Right atrium auricular region (tissue), 2 donors: Measurements from ENCODE around the gene SPTA1. TPM values are rescaled to one million over a fixed set of nuclear protein-coding genes. Genes with fewer than 3 reads are reported as not detected.

Experiments
- DNase-seq: peaks from one replicate; pipeline ENCODE4 v3.0.0-alpha.2; 2019; ENCODE audit warnings: low spot score
- H3K27ac ChIP-seq, 2 donors: fragments of 200-600 bp; sonication (generic); 1 replicate in 1 of 2; 2 replicates in 1 of 2; pipeline ENCODE4 v1.5.1; 2016 to 2019
- H3K27me3 ChIP-seq, 2 donors: fragments of 200-600 bp; sonication (generic); one replicate each; pipeline versions ENCODE4 v1.5.1 to v1.6.0; 2017 to 2019
- H3K36me3 ChIP-seq: fragments of 200-600 bp; sonication (generic); one replicate; pipeline ENCODE4 v1.5.1; 2016
- H3K4me1 ChIP-seq, 2 donors: fragments of 200-600 bp; sonication (generic); one replicate each; pipeline versions ENCODE4 v1.5.1 to v1.6.0; 2017 to 2019
- H3K4me3 ChIP-seq, 2 donors: fragments of 200-600 bp; sonication (generic); 1 replicate in 1 of 2; 2 replicates in 1 of 2; pipeline ENCODE4 v1.5.1; 2017 to 2019; ENCODE audit warnings: mild to moderate bottlenecking in 1 of 2, moderate library complexity in 1 of 2
- H3K9me3 ChIP-seq, 2 donors: fragments of 200-600 bp; sonication (generic); one replicate each; pipeline ENCODE4 v1.5.1; 2019
- total RNA-seq, 2 donors: library from RNA; depleted of rRNA; stranded (reverse); fragments of >200 nt; gene quantifications; one replicate each; pipeline ENCODE4 v1.1.0, GENCODE V29; 2016
- TF ChIP-seq, protein P1 (sequence below), 2 donors: fragments of 200-600 bp; sonication (generic); IDR thresholded peaks; one replicate each; pipeline ENCODE4 v1.5.1; 2019; ENCODE audit warnings: antibody characterized with exemption in 2 of 2

Gene SPTA1
- total RNA-seq, 2 donors from 2014 or later = 0.16 TPM; not detected in 1

DNA sequence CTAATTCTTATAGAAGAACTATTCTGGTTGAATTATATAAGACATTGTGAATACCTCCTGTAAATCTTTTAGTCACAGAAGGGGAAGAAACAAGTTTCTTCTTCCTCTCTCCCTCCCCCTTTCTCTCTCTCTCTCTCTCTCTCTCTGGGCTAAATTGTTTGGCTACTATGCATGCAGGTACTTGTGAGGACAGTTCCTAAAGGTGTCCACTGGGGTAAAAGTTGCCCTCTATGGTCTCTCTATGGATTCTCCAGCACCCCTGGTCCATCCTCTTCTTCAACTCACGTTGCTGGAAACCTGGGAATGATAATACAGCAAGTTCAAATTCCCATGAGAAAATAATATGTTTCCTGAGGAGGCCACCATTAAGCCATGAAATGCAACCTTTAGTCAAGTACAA lies 28.2 kb upstream of the SPTA1 start:
- Histone ChIP-seq H3K36me3 (no peaks in the 10 kb centered on the region), H3K9me3 (no peaks in the 10 kb centered on the region), H3K4me1 (no peaks in the 10 kb centered on the region), H3K27ac (no peak overlapping the region), H3K27me3 (no peaks in the 10 kb centered on the region), H3K4me3 (no peak overlapping the region)
- no peak for DNase-seq
- TF ChIP-seq, protein P1, sequence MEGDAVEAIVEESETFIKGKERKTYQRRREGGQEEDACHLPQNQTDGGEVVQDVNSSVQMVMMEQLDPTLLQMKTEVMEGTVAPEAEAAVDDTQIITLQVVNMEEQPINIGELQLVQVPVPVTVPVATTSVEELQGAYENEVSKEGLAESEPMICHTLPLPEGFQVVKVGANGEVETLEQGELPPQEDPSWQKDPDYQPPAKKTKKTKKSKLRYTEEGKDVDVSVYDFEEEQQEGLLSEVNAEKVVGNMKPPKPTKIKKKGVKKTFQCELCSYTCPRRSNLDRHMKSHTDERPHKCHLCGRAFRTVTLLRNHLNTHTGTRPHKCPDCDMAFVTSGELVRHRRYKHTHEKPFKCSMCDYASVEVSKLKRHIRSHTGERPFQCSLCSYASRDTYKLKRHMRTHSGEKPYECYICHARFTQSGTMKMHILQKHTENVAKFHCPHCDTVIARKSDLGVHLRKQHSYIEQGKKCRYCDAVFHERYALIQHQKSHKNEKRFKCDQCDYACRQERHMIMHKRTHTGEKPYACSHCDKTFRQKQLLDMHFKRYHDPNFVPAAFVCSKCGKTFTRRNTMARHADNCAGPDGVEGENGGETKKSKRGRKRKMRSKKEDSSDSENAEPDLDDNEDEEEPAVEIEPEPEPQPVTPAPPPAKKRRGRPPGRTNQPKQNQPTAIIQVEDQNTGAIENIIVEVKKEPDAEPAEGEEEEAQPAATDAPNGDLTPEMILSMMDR (IDR thresholded peaks at IDR 0.05) = no peak

DNA sequence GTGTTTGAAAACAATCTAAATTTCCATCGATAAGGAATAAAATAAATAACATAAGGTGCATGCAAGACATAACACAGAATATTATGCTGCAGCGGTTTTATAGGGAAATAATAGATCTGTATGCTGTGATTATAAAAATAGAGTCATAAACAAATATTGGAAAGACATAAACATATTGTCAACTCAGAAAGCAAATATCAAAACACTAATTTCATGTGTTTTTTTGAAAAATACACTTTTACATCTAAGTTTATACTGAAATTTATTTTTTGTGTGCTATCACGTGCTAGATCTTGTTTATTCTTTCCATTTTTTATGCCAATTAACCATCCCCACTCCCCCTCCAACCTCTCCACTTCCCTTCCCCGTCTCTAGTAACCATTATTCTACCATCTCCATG lies 24.6 kb upstream of the SPTA1 start:
- Histone ChIP-seq H3K27me3 (no peaks in the 10 kb centered on the region), H3K4me1 (no peaks in the 10 kb centered on the region), H3K9me3 (no peaks in the 10 kb centered on the region), H3K27ac (no peak overlapping the region), H3K4me3 (no peak overlapping the region), H3K36me3 (no peaks in the 10 kb centered on the region)
- TF ChIP-seq, protein P1 (IDR thresholded peaks at IDR 0.05) = no peak
- no peak for DNase-seq

DNA sequence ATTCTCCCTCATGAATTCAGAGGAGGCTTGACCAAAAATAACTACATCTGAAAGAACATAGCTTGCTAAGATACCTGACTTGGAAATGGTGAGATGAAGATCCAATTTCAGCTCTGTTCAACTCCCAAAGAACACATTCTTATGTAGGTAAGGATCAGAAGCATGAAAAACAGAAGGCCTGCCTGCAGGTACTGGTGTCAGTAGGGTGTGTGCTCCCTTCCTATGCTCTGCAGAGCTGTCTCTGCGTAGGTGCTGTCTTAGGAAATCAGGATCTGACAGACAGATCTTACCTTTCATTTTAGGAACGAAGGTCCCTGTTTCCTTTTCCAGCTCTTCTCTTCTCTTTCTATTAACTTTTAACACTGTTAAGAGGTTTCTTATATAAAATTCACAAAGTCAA lies 19.6 kb upstream of the SPTA1 start:
- no peak for DNase-seq
- Histone ChIP-seq H3K36me3 (no peaks in the 10 kb centered on the region), H3K9me3 (no peaks in the 10 kb centered on the region), H3K27me3 (no peaks in the 10 kb centered on the region), H3K27ac (no peak overlapping the region), H3K4me3 (no peak overlapping the region), H3K4me1 (no peaks in the 10 kb centered on the region)
- TF ChIP-seq, protein P1 (IDR thresholded peaks at IDR 0.05) = no peak

DNA sequence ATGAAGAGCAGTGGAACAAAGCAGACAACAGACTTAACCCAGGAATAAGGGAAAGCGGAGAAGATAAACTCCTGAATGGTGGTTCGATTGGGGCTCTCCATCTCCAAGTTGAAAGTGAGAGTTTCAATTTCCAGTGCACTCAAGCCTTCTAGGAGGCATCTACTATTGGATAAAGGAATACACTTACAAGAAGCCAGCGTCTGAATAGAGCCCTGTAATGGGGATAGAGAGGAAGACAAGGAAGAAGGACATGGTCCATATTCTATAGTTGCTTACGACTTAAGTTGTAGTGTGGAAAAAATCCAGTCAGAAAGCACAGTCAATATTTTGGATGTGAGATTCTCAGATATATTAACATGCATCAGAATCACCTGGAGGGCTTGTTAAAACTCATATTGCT lies 14.0 kb upstream of the SPTA1 start, which contains the start of gene OR6K2:
TSS of gene OR6K2 (minus strand) at position 101 of the 400 bp plus-strand sequence. CDS start at position 101, 0 bp downstream.
- Histone ChIP-seq H3K36me3 (no peaks in the 10 kb centered on the region), H3K4me3 (no peak within 1 kb of the TSS), H3K27me3 (no peaks in the 10 kb centered on the region), H3K9me3 (no peaks in the 10 kb centered on the region), H3K27ac (no peak within 1 kb of the TSS), H3K4me1 (no peaks in the 10 kb centered on the region)
- no peak for DNase-seq
- TF ChIP-seq, protein P1 (IDR thresholded peaks at IDR 0.05) = no peak

DNA sequence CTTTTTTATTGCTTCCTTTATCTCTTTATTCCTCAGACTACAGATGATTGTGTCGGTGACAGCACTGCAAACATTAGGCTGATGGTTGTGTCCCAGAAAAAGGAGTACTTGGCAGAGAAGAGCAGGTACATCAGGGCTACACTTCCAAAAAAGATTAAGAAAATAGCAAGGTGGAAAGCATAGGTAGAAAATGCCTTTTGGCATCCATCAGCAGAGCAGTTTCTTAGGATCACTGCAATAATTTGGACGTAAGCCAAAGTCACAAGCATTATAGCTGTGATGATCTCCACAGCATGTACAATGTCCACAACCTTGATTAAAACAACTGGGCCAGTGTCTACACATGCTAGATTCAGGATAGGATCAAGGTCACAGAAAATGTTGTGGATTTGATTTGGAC lies 8.1 kb upstream of the SPTA1 start:
- H3K36me3 ChIP-seq = no peaks in the 10 kb centered on the region
- no peak for DNase-seq
- no peaks in the 10 kb centered on the region for H3K27me3 ChIP-seq
- no peaks in the 10 kb centered on the region for H3K9me3 ChIP-seq
- H3K4me1 ChIP-seq = no peaks in the 10 kb centered on the region
- TF ChIP-seq, protein P1 (IDR thresholded peaks at IDR 0.05) = no peak
- H3K4me3 ChIP-seq = no peak overlapping the region
- H3K27ac ChIP-seq = no peak overlapping the region

DNA sequence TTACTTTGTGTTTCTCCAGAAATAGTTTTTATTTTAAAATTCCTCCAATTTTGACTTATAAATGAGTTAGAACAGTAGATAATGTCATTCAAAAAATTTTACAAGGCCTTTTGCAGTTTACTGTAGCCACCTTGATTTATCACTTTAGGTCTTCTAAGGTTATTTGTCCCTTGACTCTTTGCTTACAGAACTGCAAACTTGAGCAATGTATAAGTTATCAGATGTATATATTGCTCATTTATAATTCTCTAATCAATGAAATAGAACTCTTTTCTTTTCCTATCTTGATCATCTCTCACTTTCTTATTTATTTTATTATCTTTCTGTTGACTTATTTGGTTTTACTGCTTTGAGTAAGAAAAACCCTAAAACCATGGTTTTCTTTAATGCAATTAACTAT lies 5.8 kb upstream of the SPTA1 start:
- no peak for DNase-seq
- Histone ChIP-seq H3K27ac (no peak overlapping the region), H3K4me3 (no peak overlapping the region), H3K36me3 (no peaks in the 10 kb centered on the region), H3K9me3 (no peaks in the 10 kb centered on the region), H3K4me1 (no peaks in the 10 kb centered on the region), H3K27me3 (no peaks in the 10 kb centered on the region)
- TF ChIP-seq, protein P1 (IDR thresholded peaks at IDR 0.05) = no peak
